ENCODE data around the gene FDX1.
"Not testable (repeated sequence)": the region's sequence is repeated elsewhere in the genome, so short reads cannot be mapped to it uniquely, and the experiment has no call there.

FDX1 gene

GRCh38 chr11:110409174-110409573 lies 20.6 kb upstream of the FDX1 start:
- TF ChIP-seq, protein P1, sequence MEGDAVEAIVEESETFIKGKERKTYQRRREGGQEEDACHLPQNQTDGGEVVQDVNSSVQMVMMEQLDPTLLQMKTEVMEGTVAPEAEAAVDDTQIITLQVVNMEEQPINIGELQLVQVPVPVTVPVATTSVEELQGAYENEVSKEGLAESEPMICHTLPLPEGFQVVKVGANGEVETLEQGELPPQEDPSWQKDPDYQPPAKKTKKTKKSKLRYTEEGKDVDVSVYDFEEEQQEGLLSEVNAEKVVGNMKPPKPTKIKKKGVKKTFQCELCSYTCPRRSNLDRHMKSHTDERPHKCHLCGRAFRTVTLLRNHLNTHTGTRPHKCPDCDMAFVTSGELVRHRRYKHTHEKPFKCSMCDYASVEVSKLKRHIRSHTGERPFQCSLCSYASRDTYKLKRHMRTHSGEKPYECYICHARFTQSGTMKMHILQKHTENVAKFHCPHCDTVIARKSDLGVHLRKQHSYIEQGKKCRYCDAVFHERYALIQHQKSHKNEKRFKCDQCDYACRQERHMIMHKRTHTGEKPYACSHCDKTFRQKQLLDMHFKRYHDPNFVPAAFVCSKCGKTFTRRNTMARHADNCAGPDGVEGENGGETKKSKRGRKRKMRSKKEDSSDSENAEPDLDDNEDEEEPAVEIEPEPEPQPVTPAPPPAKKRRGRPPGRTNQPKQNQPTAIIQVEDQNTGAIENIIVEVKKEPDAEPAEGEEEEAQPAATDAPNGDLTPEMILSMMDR (IDR thresholded peaks at IDR 0.05; ENCODE audit: low read depth, low read length): no peak
- no peak overlapping the region for H3K4me3 ChIP-seq (ENCODE audit: low read depth, low read length)

DNA sequence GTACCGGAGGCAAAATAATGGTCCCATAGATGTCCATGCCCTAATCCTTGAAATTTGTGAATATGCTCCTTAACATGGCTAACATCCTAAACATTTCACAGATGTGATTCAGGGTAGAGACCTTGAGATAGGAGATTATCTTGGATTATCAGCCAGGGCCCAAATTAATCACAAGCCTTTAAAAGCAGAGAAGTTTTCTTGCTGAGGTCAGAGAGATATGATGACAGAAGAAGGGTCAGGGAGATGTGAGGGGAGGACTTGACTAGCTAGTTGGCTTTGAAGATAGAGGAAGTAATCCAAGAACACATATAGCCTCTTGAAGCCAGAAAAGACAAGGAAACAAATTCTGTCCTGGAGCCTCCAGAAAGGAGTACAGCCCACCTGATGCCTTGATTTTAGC lies 19.1 kb upstream of the FDX1 start:
- TF ChIP-seq, protein P1 (IDR thresholded peaks at IDR 0.05; ENCODE audit: low read depth, low read length): no peak
- H3K4me3 ChIP-seq (ENCODE audit: low read depth, low read length): no peak overlapping the region

DNA sequence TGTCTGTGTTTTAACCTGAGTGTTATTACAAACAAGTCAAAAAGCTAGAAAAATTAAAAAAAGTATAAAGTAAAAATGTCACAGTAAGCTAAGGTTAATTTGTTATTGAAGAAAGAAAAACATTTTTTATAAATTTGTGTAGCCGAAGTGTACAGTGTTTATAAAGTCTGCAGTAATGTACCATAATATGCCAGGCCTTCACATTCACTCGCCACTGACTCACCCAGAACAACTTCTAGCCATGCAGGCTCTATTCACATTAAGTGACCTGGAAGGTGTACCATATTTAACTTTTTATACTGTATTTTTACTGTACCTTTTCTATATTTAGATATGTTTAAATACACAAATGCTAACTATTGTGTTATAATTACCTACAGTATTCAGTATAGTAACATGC lies 14.7 kb upstream of the FDX1 start:
- no peak overlapping the region for H3K4me3 ChIP-seq (ENCODE audit: low read depth, low read length)
- TF ChIP-seq, protein P1 (IDR thresholded peaks at IDR 0.05; ENCODE audit: low read depth, low read length): no peak

- not testable (repeated sequence) for H3K4me3 ChIP-seq (ENCODE audit: low read depth, low read length)
These were observed 8.1 kb upstream of the FDX1 start for GRCh38 chr11:110421658-110422057.

- no peak overlapping the region for H3K4me3 ChIP-seq (ENCODE audit: low read depth, low read length)
- TF ChIP-seq, protein P1 (IDR thresholded peaks at IDR 0.05; ENCODE audit: low read depth, low read length): no peak
These were observed 7.3 kb upstream of the FDX1 start for GRCh38 chr11:110422306-110422905.

- H3K4me3 ChIP-seq (ENCODE audit: low read depth, low read length): no peak overlapping the region
- TF ChIP-seq, protein P1 (IDR thresholded peaks at IDR 0.05; ENCODE audit: low read depth, low read length): no peak
These were observed 4.8 kb upstream of the FDX1 start for GRCh38 chr11:110424775-110425444.

DNA sequence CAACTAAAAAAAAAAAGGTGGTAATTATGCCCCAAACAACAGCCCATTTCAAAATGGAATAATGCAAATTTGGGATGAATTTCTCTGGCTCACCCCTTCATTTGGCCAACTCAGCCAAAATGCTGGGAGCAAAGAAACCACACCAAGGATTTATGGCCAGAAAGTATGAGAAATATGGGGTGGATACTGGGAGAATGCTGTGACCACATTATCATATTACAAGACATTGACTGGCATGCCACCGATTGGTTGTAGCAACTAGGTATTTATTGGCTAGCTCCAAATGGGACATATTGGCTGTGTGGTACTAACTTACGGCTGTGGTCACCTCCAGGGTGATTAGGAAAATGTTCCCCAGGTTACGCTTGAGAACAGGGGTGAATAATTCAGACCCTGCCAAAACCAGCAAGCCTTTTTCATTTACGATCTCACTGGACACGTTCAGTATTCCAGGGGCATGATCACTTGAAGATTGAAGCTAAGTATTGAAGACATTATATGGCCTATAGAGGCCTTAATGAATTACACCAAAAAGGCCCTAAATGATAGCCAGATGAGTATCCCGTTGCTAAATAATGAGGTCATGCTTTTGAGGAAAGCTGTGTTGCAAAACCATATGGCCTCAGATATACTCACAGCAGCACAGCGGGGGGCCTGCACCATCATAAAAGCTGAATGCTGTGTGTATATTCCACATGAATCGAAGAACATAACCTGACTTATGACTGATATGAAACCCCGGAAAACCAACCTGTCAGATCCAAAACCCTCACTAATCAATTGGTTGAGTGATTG lies 3.8 kb upstream of the FDX1 start:
- TF ChIP-seq, protein P1 (IDR thresholded peaks at IDR 0.05; ENCODE audit: low read depth, low read length): no peak
- no peak overlapping the region for H3K4me3 ChIP-seq (ENCODE audit: low read depth, low read length)

Data from WI38 (cell line).